GM18858 (cell line): ENCODE measurements around the gene DDAH2.

Experiments
- ATAC-seq: cut with Tn5 transposase; IDR thresholded peaks from one replicate; pipeline ENCODE4 v1.9.1; 2021; ENCODE audit not compliant: unreplicated experiment

DDAH2 gene, protein sequence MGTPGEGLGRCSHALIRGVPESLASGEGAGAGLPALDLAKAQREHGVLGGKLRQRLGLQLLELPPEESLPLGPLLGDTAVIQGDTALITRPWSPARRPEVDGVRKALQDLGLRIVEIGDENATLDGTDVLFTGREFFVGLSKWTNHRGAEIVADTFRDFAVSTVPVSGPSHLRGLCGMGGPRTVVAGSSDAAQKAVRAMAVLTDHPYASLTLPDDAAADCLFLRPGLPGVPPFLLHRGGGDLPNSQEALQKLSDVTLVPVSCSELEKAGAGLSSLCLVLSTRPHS

GRCh38 chr6:31728767-31729514 is at the start of gene DDAH2:
Gene DDAH2 (minus strand): TSS chr6:31729299. CDS start chr6:31729161, 138 bp downstream.
- no peak for ATAC-seq

DNA sequence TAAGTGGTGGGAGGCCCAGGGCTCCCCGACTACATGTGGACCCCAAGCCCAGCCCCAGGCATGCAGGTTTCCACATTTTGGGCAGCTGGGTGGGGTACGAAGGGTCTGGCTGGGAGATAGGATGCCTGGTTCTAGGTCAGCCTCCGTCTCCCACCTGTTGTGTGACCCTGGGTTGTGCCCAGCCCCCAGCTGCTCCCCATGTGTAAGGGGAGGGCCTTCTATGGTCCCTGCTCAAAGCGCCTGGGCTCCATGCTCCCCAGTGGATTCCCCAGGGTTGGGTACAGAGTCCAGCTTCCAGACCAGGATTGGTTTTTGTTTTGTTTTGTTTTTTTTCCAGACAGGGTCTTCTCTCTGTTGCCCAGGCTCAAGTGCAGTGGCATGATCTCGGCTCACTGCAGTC is 49.1 kb upstream of the DDAH2 start:
- no peak for ATAC-seq

DNA sequence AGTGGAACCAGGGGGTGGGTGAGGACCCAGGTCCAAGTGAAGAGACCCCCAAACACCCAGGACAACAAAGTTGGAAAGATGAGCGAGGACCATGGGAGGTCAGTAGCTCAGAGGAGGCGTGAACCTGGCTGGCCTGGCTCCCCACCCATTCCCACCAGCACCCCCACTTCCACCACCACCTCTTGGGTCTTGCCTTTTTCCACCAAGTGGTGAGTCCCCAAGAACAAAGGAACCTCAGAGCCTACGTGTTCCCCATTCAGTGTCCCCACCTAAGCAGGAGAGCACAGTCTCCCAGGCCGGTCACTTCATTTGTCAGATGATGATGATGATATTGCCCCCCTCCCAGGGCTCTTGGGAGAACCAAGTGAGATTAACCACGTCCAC is 48.6 kb upstream of the DDAH2 start:
- ATAC-seq, result no peak

- no peak for ATAC-seq
Measured at GRCh38 chr6:31776989-31777666, 48.0 kb upstream of the DDAH2 start, which contains the start of gene VWA7. Gene VWA7 (minus strand): TSS chr6:31777328. CDS start chr6:31776779, 549 bp downstream.

GRCh38 chr6:31776485-31776988 is 47.4 kb upstream of the DDAH2 start:
- ATAC-seq, result no peak

GRCh38 chr6:31775633-31776484 is 46.8 kb upstream of the DDAH2 start:
- no peak for ATAC-seq

- ATAC-seq, result no peak
Measured at GRCh38 chr6:31775184-31775583, 46.1 kb upstream of the DDAH2 start.

DNA sequence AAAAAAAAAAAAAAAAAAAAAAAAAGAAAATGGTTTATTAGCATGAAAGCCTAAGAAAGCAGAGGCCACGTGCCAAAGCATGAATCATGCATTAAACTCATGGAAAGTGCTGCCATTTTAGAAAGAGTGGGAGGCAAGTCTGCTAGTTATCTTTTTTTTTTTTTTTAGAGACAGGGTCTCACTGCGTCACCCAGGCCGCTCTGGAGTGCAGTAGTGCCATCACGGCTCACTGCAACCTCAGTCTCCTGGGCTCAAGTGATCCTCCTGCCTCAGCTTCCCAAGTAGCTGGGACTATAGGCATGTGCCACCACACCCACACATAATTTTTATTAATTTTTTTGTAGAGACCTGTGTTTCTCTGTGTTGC is 42.9 kb upstream of the DDAH2 start:
- ATAC-seq, result no peak

DNA sequence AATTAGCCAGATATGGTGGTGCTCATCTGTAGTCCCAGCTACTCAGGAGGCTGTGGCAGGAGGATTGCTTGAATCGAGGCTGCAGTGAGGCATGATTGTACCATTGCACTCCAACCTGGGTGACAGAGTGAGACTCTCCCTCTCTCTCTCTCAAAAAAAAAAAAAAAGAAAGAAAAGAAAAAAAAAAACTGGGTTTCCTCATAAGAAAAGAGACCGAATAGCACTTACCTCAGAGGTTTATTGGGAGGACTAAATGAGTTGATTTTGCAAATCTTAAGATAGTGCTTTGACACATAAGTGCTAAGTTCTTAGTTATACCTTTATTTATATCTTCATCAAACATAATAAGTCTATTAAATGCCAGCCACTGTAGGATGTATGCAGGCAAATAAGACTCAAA is 41.8 kb upstream of the DDAH2 start:
- ATAC-seq, result no peak

- no peak for ATAC-seq
Measured at GRCh38 chr6:31769684-31770371, 40.7 kb upstream of the DDAH2 start.

- ATAC-seq, result no peak
Measured at GRCh38 chr6:31768363-31769257, 39.5 kb upstream of the DDAH2 start.

GRCh38 chr6:31767096-31767645 is 38.1 kb upstream of the DDAH2 start:
- no peak for ATAC-seq

- ATAC-seq, result no peak
Measured at GRCh38 chr6:31765910-31766794, 37.1 kb upstream of the DDAH2 start.

DNA sequence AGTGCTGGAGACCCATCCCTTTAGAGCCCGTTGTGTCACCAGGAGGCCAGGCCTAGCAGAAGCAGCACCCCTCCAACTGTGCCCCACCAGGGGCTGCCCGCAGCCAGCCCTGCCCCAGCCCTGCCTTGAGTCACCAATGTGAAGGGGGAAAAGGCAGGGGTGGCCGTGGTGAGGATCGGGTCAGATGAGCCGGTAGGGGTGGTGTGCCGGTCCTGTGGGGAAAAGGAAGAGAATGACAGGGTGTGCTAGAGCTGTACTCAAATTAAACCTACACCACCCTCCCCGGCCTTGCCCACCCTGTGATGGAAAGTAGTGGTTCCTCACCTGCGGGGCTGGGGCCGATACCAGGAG is 36.4 kb upstream of the DDAH2 start:
- ATAC-seq, result no peak

GRCh38 chr6:31764198-31764597 is 35.1 kb upstream of the DDAH2 start:
- no peak for ATAC-seq

DNA sequence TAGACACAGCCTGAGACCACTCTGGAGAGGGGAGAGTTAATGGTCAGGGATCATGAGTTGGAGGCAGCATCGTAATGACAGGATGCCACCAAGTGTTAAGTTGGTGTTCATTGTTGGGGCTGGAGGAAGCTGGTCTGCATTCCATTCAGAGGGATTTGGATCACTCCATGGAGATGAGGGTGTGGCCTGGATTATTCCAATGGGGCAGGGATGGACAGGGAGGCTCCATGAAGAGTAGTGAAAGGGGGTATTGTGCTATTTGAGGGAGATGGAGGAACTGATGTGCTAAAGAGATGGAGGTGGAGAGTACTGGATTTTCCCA is 34.5 kb upstream of the DDAH2 start:
- ATAC-seq, result no peak

DNA sequence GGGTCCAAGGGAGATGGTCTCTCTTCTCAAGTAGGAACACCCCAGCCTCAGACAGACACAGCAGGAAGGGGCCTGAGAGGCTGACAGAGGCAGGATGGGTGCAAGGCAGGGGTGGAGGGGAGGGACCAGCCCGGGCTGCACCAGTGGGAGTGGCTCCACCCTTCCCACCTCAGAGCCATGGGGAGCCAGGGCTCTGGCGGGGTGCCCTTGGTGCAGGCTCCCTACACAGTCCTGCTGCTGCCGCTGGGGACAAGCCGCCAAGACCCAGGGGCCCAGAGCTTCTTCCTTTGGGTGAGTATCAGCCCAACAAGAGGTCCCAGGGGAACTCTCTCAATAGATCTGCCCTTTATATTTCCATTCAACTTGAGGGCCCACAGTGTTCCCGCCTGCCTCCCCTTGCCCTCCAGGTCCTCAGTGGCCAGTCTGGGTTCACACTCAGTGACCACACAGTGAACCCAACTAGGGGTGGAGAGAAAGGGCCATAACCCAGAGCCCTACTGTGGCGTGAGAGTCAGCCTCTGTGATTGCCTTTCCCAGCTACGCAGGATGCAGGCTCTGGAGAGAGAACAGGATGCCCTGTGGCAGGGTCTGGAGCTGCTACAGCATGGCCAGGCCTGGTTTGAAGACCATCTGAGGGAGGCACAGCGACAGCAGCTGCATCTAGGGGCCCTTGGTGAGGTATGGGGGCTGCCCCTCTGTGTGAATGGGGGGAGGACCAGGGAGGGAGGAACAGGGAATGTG is 33.9 kb upstream of the DDAH2 start:
- no peak for ATAC-seq

DNA sequence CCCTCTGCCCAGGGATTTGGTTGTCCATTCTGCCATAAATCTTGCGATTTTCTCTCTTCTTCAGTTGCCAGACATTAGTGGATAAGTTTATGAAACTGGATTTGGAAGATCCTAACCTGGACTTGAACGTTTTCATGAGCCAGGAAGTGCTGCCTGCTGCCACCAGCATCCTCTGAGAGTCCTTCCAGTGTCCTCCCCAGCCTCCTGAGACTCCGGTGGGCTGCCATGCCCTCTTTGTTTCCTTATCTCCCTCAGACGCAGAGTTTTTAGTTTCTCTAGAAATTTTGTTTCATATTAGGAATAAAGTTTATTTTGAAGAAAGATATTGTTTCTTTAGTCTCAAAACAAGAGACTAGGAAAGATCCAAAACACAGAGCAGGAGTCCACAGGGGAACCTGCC is 33.3 kb upstream of the DDAH2 start, which contains the start of gene SAPCD1:
Gene SAPCD1, plus strand, starts transcription at position 301 of the 400 bp plus-strand sequence. CDS start 399 bp downstream, outside the sequence.
- no peak for ATAC-seq
